ENCODE results near the gene SIRT2.

- no peak for TF ChIP-seq TARDBP (IDR thresholded peaks at IDR 0.05)
- TF ChIP-seq SUZ12 (IDR thresholded peaks at IDR 0.05): no peak
- no peak for TF ChIP-seq ARNT (IDR thresholded peaks at IDR 0.05)
Observed at GRCh38 chr19:38921420-38922274, 22.2 kb upstream of the SIRT2 start.

All from HEK293T (cell line).